Measurements from ENCODE around the gene PPP1R11. TPM values are rescaled to one million over a fixed set of nuclear protein-coding genes. Genes with fewer than 3 reads are reported as not detected.
A peak's percentile ranks its signal among the peaks of the same experiment; 100 is the strongest.

Gene PPP1R11
- total and polyA plus RNA-seq, 10 donors = 31.1 to 50.7 (median 41.5) TPM

DNA sequence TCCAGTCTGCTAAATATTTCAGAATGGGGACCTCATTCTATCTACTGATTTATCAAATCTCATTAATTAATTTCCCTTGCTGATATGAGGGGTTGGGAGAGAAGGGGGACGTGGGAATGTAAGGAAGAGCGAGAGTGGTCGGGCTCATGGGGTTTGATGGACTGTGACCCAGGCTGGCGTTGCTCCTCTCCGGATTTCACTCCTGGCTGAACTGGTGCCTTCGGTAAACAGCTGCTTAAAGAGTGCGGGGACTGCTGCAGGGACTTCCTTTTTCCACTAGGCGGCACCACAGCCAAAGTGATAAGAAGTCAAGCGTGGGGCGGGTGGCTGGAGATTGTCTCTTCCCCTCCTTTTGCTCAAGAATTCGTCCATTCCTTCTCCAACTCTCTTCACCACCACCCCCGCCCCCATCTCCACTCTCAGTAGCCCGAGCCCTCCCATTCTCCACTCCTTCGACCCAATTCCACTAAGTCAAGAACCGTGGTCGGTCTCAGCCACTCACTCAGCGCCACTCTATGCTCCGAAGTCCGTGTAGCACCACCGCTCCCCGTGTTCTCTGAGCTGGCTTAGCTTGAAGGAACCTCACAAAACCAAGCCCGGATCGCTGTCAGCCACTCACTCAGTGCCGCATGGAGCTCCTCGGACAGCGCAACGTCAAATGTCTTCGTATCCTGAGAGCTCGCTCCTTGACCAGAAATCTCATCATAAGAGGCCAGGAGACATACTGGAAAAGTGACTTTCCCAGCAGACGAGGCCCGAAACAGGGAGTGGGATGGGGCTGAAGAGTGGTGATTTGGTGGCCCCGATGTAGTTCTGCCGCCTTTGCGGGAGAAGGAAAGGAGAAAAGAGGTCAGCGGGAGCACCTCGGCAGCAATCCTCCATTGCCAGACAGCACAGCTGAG is 36.2 kb downstream of the PPP1R11 start:
- peaks cover 24 to 41% (median 33%) of the 10 kb centered on the region in 6 donors for H3K4me1 ChIP-seq
- intact Hi-C loops (cut with DNase I; ENCODE audit: low total_unique reads) = no loop called here
- WGBS, 5 donors = 2 to 6% (median 2%) methylated on average over 36 of the region's 36 CpGs
- no peaks in the 10 kb centered on the region for H3K9me3 ChIP-seq
- peak; percentile 91 for DNase-seq
- TF ChIP-seq, protein P1, sequence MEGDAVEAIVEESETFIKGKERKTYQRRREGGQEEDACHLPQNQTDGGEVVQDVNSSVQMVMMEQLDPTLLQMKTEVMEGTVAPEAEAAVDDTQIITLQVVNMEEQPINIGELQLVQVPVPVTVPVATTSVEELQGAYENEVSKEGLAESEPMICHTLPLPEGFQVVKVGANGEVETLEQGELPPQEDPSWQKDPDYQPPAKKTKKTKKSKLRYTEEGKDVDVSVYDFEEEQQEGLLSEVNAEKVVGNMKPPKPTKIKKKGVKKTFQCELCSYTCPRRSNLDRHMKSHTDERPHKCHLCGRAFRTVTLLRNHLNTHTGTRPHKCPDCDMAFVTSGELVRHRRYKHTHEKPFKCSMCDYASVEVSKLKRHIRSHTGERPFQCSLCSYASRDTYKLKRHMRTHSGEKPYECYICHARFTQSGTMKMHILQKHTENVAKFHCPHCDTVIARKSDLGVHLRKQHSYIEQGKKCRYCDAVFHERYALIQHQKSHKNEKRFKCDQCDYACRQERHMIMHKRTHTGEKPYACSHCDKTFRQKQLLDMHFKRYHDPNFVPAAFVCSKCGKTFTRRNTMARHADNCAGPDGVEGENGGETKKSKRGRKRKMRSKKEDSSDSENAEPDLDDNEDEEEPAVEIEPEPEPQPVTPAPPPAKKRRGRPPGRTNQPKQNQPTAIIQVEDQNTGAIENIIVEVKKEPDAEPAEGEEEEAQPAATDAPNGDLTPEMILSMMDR (IDR thresholded peaks at IDR 0.05 in 8 of 11, conservative IDR thresholded peaks at IDR 0.05 in 3 of 11) = peak; percentile 85 to 95 (median 93)
- TF ChIP-seq POLR2AphosphoS5 (IDR thresholded peaks at IDR 0.05) (peak in 2 of 3 donors; percentile 30 to 47), POLR2A (IDR thresholded peaks at IDR 0.05) (no peak)
- H3K27ac ChIP-seq = peak overlapping the region in 7 of 8 donors; percentile 50 to 67 (median 60)
- peak overlapping the region; percentile 6 to 69 (median 26) for H3K4me3 ChIP-seq
- H3K27me3 ChIP-seq (replicated peaks in 1 of 7) = peaks cover 0 to 91% (median 41%) of the 10 kb centered on the region in 7 donors
- H3K36me3 ChIP-seq = no peaks in the 10 kb centered on the region

DNA sequence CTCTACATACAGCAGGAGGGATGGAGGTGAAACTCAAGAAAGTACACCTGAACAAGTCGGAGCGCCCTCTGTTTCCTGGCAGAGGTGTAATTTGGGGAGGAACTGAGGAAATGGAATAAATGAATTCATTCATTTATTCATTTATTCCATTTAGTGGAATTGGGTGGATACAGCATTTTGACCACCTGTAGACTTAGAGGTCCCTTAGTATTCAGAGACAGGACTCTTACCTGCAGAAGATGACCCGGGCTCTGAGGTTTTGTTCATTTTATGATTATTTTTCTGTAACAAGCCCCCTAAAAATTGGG is 36.8 kb downstream of the PPP1R11 start:
- Histone ChIP-seq H3K4me1 (peaks cover 24 to 41% (median 33%) of the 10 kb centered on the region in 6 donors), H3K36me3 (no peaks in the 10 kb centered on the region), H3K4me3 (peak overlapping the region in 5 of 8 donors; percentile 23 to 69 (median 27)), H3K27me3 (replicated peaks in 1 of 7) (peaks cover 0 to 91% (median 41%) of the 10 kb centered on the region in 7 donors), H3K27ac (no peak overlapping the region), H3K9me3 (no peaks in the 10 kb centered on the region)
- TF ChIP-seq POLR2AphosphoS5 (IDR thresholded peaks at IDR 0.05) = no peak
- TF ChIP-seq, protein P1 (IDR thresholded peaks at IDR 0.05 in 8 of 11, conservative IDR thresholded peaks at IDR 0.05 in 3 of 11) = no peak
- TF ChIP-seq POLR2A (IDR thresholded peaks at IDR 0.05) = no peak
- intact Hi-C loops (cut with DNase I; ENCODE audit: low total_unique reads) = no loop called here
- WGBS, 5 donors = 35 to 45% (median 38%) methylated on average over 3 of the region's 3 CpGs
- no peak for DNase-seq

DNA sequence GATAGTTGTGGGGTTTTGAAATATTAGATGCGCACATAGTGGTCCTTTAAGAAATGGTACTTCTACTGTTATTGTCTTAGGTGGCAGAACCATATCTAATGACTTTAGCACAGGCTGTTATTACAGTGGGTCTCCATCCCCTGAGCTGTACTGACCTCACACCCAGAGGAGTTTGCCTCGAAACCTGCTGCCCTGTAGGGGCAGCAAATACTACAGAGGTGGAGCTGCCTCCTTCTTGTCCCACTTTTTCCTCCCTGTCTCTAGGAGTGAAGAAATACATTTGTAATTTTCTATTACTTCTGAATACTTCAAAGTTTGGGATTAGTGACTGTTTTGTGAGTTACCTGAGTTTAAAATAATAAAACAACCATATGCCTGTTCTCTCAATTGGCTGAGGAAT is 37.7 kb downstream of the PPP1R11 start:
- 80 to 90% (median 83%) methylated on average over 2 of the region's 2 CpGs for WGBS, 5 donors
- Histone ChIP-seq H3K27me3 (replicated peaks in 1 of 7) (peaks cover 0 to 91% (median 34%) of the 10 kb centered on the region in 7 donors), H3K9me3 (no peaks in the 10 kb centered on the region), H3K4me1 (peaks cover 24 to 41% (median 33%) of the 10 kb centered on the region in 6 donors), H3K36me3 (no peaks in the 10 kb centered on the region), H3K4me3 (no peak overlapping the region), H3K27ac (no peak overlapping the region)
- TF ChIP-seq POLR2A (IDR thresholded peaks at IDR 0.05) (no peak), POLR2AphosphoS5 (IDR thresholded peaks at IDR 0.05) (no peak)
- TF ChIP-seq, protein P1 (IDR thresholded peaks at IDR 0.05 in 8 of 11, conservative IDR thresholded peaks at IDR 0.05 in 3 of 11) = no peak
- DNase-seq = no peak
- intact Hi-C loops (cut with DNase I; ENCODE audit: low total_unique reads) = no loop called here

DNA sequence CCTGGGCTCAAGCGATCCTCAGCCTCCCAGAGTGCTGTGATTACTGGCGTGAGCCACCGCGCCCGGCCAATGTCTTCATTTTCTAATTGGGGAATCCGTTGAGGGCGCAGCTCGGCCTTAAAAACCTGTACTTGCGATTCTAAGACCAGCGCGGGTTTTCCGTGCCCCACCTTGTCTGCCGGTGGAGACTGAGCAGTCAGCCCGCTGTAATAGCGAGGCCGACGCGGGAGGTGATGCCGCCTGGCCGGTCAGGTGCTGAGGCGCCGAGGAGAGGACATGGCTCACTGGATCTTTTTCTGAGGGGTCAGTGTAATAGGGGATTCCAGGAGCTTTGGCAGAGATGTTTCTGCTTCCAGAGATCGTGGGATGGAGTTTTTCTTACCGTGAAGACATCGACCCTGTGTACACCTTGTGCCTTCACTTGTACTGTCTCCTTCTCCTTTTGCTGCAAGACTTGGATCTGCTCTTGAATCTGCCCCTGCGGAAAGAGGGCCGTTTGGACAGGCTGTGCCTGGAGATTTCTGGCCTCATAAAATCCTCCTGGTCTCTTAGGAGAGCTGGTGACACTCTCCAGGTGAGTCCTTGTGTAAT is 44.4 kb downstream of the PPP1R11 start:
- no peaks in the 10 kb centered on the region for H3K36me3 ChIP-seq
- H3K27ac ChIP-seq = no peak overlapping the region
- no peaks in the 10 kb centered on the region for H3K9me3 ChIP-seq
- no peak for DNase-seq
- no peak overlapping the region for H3K4me3 ChIP-seq
- no peak for TF ChIP-seq POLR2AphosphoS5 (IDR thresholded peaks at IDR 0.05)
- TF ChIP-seq, protein P1 (IDR thresholded peaks at IDR 0.05 in 8 of 11, conservative IDR thresholded peaks at IDR 0.05 in 3 of 11) = no peak
- no peak for TF ChIP-seq POLR2A (IDR thresholded peaks at IDR 0.05)
- peaks cover 0 to 91% (median 35%) of the 10 kb centered on the region in 7 donors for H3K27me3 ChIP-seq (replicated peaks in 1 of 7)
- no peaks in the 10 kb centered on the region for H3K4me1 ChIP-seq
- WGBS, 5 donors = 43 to 68% (median 62%) methylated on average over 21 to 27 of the region's 27 CpGs
- intact Hi-C loops (cut with DNase I; ENCODE audit: low total_unique reads) = no loop called here
